Parathyroid adenoma (tissue), 2 donors: Measurements from ENCODE around the gene CLIP1.

ENCODE experiments used
- H2AFZ ChIP-seq: fragments of 300-600 bp; sonication (generic); one replicate; pipeline ENCODE4 v1.7.0; 2017; ENCODE audit warnings: antibody characterized with exemption, mild to moderate bottlenecking
- H3K27ac ChIP-seq: fragments of 300-600 bp; sonication (generic); one replicate; pipeline ENCODE4 v1.7.0; 2017
- H3K27me3 ChIP-seq: fragments of 300-600 bp; sonication (generic); one replicate; pipeline ENCODE4 v1.7.0; 2017; ENCODE audit warnings: low read length; ENCODE audit not compliant: control insufficient read depth, insufficient read depth
- H3K36me3 ChIP-seq: fragments of 300-600 bp; sonication (generic); one replicate; pipeline ENCODE4 v1.7.0; 2017; ENCODE audit warnings: low read length; ENCODE audit not compliant: control insufficient read depth, insufficient read depth
- H3K4me1 ChIP-seq: fragments of 300-600 bp; sonication (generic); one replicate; pipeline ENCODE4 v1.7.0; 2017; ENCODE audit warnings: control low read depth
- H3K4me2 ChIP-seq: fragments of 300-600 bp; sonication (generic); one replicate; pipeline ENCODE4 v1.7.0; 2017; ENCODE audit warnings: low read length
- H3K4me3 ChIP-seq: fragments of 300-600 bp; sonication (generic); one replicate; pipeline ENCODE4 v1.7.0; 2017; ENCODE audit warnings: low read depth, low read length
- H3K79me2 ChIP-seq: fragments of 300-600 bp; sonication (generic); one replicate; pipeline ENCODE4 v1.7.0; 2017; ENCODE audit warnings: control low read depth
- H3K9ac ChIP-seq: fragments of 300-600 bp; sonication (generic); one replicate; pipeline ENCODE4 v1.7.0; 2017; ENCODE audit warnings: mild to moderate bottlenecking
- H3K9me3 ChIP-seq: fragments of 300-600 bp; sonication (generic); one replicate; pipeline ENCODE4 v1.7.0; 2017; ENCODE audit warnings: low read length; ENCODE audit not compliant: control insufficient read depth
- CTCF ChIP-seq: fragments of 300-600 bp; sonication (generic); IDR thresholded peaks from one replicate; pipeline ENCODE4 v1.7.0; 2017; ENCODE audit warnings: antibody characterized with exemption, mild to moderate bottlenecking
- donor health status: primary hyperparathyroidism.

Gene CLIP1

GRCh38 chr12:122323311-122324019 is 99.0 kb downstream of the CLIP1 start:
- H3K9ac ChIP-seq, result no peak overlapping the region
- no peaks in the 10 kb centered on the region for H3K36me3 ChIP-seq
- no peak overlapping the region for H3K4me2 ChIP-seq
- H3K9me3 ChIP-seq, result no peaks in the 10 kb centered on the region
- H3K27me3 ChIP-seq, result no peaks in the 10 kb centered on the region
- peaks cover 5% of the 10 kb centered on the region for H3K79me2 ChIP-seq
- H2AFZ ChIP-seq, result no peak overlapping the region
- no peak overlapping the region for H3K4me3 ChIP-seq
- H3K4me1 ChIP-seq, result no peaks in the 10 kb centered on the region
- no peak for TF ChIP-seq CTCF
- H3K27ac ChIP-seq, result no peak overlapping the region

- Histone ChIP-seq H3K36me3 (peaks cover 1% of the 10 kb centered on the region), H3K9me3 (no peaks in the 10 kb centered on the region), H3K9ac (no peak overlapping the region), H3K27ac (no peak overlapping the region), H3K27me3 (no peaks in the 10 kb centered on the region), H3K79me2 (peaks cover 5% of the 10 kb centered on the region), H3K4me1 (no peaks in the 10 kb centered on the region), H2AFZ (no peak overlapping the region), H3K4me2 (no peak overlapping the region), H3K4me3 (no peak overlapping the region)
- no peak for TF ChIP-seq CTCF
Observed at GRCh38 chr12:122322501-122322900, 100.0 kb downstream of the CLIP1 start.

- H3K27me3 ChIP-seq, result no peaks in the 10 kb centered on the region
- H3K79me2 ChIP-seq, result peaks cover 8% of the 10 kb centered on the region
- H3K36me3 ChIP-seq, result peaks cover 2% of the 10 kb centered on the region
- no peak overlapping the region for H3K9ac ChIP-seq
- H3K4me3 ChIP-seq, result no peak overlapping the region
- peak overlapping the region; percentile 13 for H3K27ac ChIP-seq
- no peak overlapping the region for H2AFZ ChIP-seq
- no peak overlapping the region for H3K4me2 ChIP-seq
- TF ChIP-seq CTCF, result no peak
- no peaks in the 10 kb centered on the region for H3K9me3 ChIP-seq
- H3K4me1 ChIP-seq, result no peaks in the 10 kb centered on the region
Observed at GRCh38 chr12:122318607-122319605, 103.6 kb downstream of the CLIP1 start.

GRCh38 chr12:122312926-122313325 is 109.5 kb downstream of the CLIP1 start:
- peaks cover 2% of the 10 kb centered on the region for H3K36me3 ChIP-seq
- no peak overlapping the region for H3K4me3 ChIP-seq
- no peaks in the 10 kb centered on the region for H3K9me3 ChIP-seq
- no peaks in the 10 kb centered on the region for H3K27me3 ChIP-seq
- TF ChIP-seq CTCF, result no peak
- no peaks in the 10 kb centered on the region for H3K4me1 ChIP-seq
- no peak overlapping the region for H3K4me2 ChIP-seq
- no peak overlapping the region for H3K9ac ChIP-seq
- peaks cover 4% of the 10 kb centered on the region for H3K79me2 ChIP-seq
- no peak overlapping the region for H2AFZ ChIP-seq
- H3K27ac ChIP-seq, result no peak overlapping the region
